Measurements from ENCODE around the gene NHERF1. TPM values are rescaled to one million over a fixed set of nuclear protein-coding genes. Genes with fewer than 3 reads are reported as not detected.

The NHERF1 gene
- total and polyA plus RNA-seq, 2 of the 13 experiments (the other 11 are each of a cell fraction or from before 2014, with no cell fraction given) = 169 to 269 TPM

- TF ChIP-seq ZNF142 (CRISPR knock-in tag; IDR thresholded peaks at IDR 0.05) (no peak), JUND (CRISPR knock-in tag; IDR thresholded peaks at IDR 0.05) (no peak), ATF3 (CRISPR knock-in tag; IDR thresholded peaks at IDR 0.05) (peak; percentile 52; the same call in 1 of the 2 replicates), HMGXB4 (CRISPR knock-in tag; IDR thresholded peaks at IDR 0.05; ENCODE audit: borderline replicate concordance in 1 of 2, low read depth in 1 of 2) (no peak), KAT8 (CRISPR knock-in tag; IDR thresholded peaks at IDR 0.05) (no peak), AHDC1 (CRISPR knock-in tag; IDR thresholded peaks at IDR 0.05; ENCODE audit: borderline replicate concordance) (no peak), HHEX (CRISPR knock-in tag; IDR thresholded peaks at IDR 0.05) (no peak), SMAD1 (CRISPR knock-in tag; IDR thresholded peaks at IDR 0.05; ENCODE audit: borderline replicate concordance, low read depth) (no peak), HOXA7 (CRISPR knock-in tag; IDR thresholded peaks at IDR 0.05) (no peak), ZNF572 (CRISPR knock-in tag; IDR thresholded peaks at IDR 0.05) (no peak), ZNF484 (CRISPR knock-in tag; IDR thresholded peaks at IDR 0.05; ENCODE audit: borderline replicate concordance, low read depth) (no peak), ZNF605 (CRISPR knock-in tag; IDR thresholded peaks at IDR 0.05) (peak; percentile 46; the same call in 1 of the 2 replicates)
Measured at GRCh38 chr17:74738051-74738996, 10.1 kb upstream of the NHERF1 start (continued).
